Transverse colon (tissue), 3 donors: ENCODE measurements around the gene CD101.

Source experiments
- CTCF ChIP-seq, 5 experiments: fragments of 200-600 bp in 3 of 5; fragments of 450-650 bp in 2 of 5; sonication (generic) in 3 of 5; IDR thresholded peaks; 1 replicate in 2 of 5; 2 replicates in 3 of 5; pipeline ENCODE4 v1.5.1; 2016 to 2017; ENCODE audit warnings: antibody characterized with exemption in 5 of 5, inconsistent platforms in 3 of 5, mild to moderate bottlenecking in 2 of 5, moderate library complexity in 1 of 5
- EP300 ChIP-seq: sonication (generic); formaldehyde crosslinking; IDR thresholded peaks from one replicate; pipeline ENCODE4 v1.6.1; 2017; ENCODE audit warnings: antibody characterized with exemption, low read depth
- POLR2A ChIP-seq: fragments of 450-650 bp; IDR thresholded peaks from one replicate; pipeline ENCODE4 v1.6.1; 2016; ENCODE audit warnings: antibody characterized with exemption, mild to moderate bottlenecking, moderate library complexity

GRCh38 chr1:117037802-117038201, 36.2 kb downstream of the CD101 start:
- no peak for TF ChIP-seq EP300
- no peak for TF ChIP-seq CTCF (IDR thresholded peaks at IDR 0.05)
- TF ChIP-seq POLR2A = no peak
